DND-41 (cell line): ENCODE measurements around the gene GLOD5.

Experiments used
- EZH2 ChIP-seq: IDR thresholded peaks from 3 replicates; pipeline ENCODE4 v1.6.1; 2012; ENCODE audit warnings: borderline replicate concordance, low read depth, mild to moderate bottlenecking, moderate library complexity, low read length, inconsistent platforms; ENCODE audit not compliant: severe bottlenecking
- TF ChIP-seq, protein P1 (sequence below): IDR thresholded peaks from 2 replicates; pipeline ENCODE4 v1.5.1; 2012; ENCODE audit warnings: borderline replicate concordance, low read length, moderate library complexity, mild to moderate bottlenecking; ENCODE audit not compliant: poor library complexity, severe bottlenecking; ENCODE audit errors: extremely low read depth

DNA sequence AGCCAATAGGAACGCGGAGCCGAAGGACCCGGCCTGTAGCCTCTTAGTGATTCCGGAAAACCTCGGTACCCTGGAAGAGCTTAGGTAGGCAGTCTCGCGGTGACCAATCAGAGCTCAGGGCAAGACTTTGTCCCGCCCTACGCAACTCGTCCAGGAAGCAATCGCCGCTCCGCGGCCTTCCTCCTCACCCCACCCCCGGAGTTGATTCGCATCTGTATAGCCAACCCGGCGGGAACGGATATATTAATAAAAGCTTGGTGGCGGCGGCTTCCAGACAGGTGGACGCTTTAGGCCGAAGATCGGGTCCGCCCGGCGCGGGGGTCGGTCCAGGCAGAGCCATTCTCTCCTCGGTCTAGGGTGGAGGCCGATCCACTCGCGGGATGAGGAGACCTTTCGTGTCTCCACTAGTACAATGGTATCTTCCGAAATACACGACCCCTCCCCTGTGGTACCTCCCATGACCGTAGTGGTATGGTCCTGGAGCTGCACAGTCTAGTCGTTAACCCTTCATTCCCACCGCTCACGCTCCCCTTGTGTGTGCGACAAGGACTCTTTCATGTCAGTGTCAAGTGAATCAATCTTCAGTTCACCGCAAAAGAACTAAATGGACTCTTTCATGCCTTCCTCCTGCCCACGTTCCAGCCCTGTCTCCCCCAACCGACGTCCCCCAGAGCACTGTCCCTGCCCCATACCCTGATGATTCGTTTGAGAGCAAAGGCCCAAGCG is 24.2 kb upstream of the GLOD5 start:
- TF ChIP-seq, protein P1, sequence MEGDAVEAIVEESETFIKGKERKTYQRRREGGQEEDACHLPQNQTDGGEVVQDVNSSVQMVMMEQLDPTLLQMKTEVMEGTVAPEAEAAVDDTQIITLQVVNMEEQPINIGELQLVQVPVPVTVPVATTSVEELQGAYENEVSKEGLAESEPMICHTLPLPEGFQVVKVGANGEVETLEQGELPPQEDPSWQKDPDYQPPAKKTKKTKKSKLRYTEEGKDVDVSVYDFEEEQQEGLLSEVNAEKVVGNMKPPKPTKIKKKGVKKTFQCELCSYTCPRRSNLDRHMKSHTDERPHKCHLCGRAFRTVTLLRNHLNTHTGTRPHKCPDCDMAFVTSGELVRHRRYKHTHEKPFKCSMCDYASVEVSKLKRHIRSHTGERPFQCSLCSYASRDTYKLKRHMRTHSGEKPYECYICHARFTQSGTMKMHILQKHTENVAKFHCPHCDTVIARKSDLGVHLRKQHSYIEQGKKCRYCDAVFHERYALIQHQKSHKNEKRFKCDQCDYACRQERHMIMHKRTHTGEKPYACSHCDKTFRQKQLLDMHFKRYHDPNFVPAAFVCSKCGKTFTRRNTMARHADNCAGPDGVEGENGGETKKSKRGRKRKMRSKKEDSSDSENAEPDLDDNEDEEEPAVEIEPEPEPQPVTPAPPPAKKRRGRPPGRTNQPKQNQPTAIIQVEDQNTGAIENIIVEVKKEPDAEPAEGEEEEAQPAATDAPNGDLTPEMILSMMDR: no peak
- TF ChIP-seq EZH2: no peak
